ENCODE results near the gene RNPEP.
"Not testable (repeated sequence)": the region's sequence is repeated elsewhere in the genome, so short reads cannot be mapped to it uniquely, and the experiment has no call there.

RNPEP gene

GRCh38 chr1:202012544-202013478, 30.4 kb downstream of the RNPEP start:
- DNase-seq, result no peak

GRCh38 chr1:202013603-202014002, 31.2 kb downstream of the RNPEP start:
- no peak for DNase-seq

GRCh38 chr1:202014060-202014459, 31.6 kb downstream of the RNPEP start:
- no peak for DNase-seq

- DNase-seq, result peak; percentile 53
These were observed 32.6 kb downstream of the RNPEP start for GRCh38 chr1:202014915-202015661.

- no peak for DNase-seq
These were observed 33.2 kb downstream of the RNPEP start for GRCh38 chr1:202015662-202015937.

- peak; percentile 62 for DNase-seq
These were observed 33.8 kb downstream of the RNPEP start for GRCh38 chr1:202016022-202016810.

GRCh38 chr1:202016811-202017748, 34.6 kb downstream of the RNPEP start:
- DNase-seq, result peak; percentile 62

- DNase-seq, result peak; percentile 98
These were observed 35.5 kb downstream of the RNPEP start for GRCh38 chr1:202017749-202018467.

GRCh38 chr1:202018468-202019234, 36.2 kb downstream of the RNPEP start:
- peak; percentile 96 for DNase-seq

- DNase-seq, result not testable (repeated sequence)
These were observed 36.7 kb downstream of the RNPEP start for GRCh38 chr1:202019235-202019558.

GRCh38 chr1:202023001-202023433, 40.6 kb downstream of the RNPEP start:
- peak; percentile 99 for DNase-seq

- peak; percentile 71 for DNase-seq
These were observed 46.8 kb downstream of the RNPEP start for GRCh38 chr1:202029171-202029665.

- DNase-seq, result no peak
These were observed 47.3 kb downstream of the RNPEP start for GRCh38 chr1:202029727-202030126.

GRCh38 chr1:202031796-202032195, 49.3 kb downstream of the RNPEP start:
- DNase-seq, result no peak

GRCh38 chr1:202034149-202034682, 51.8 kb downstream of the RNPEP start:
- no peak for DNase-seq

GRCh38 chr1:202034683-202035462, 52.4 kb downstream of the RNPEP start:
- DNase-seq, result peak; percentile 89

GRCh38 chr1:202036595-202037387, 54.3 kb downstream of the RNPEP start:
- DNase-seq, result no peak

GRCh38 chr1:202037706-202038296, 55.4 kb downstream of the RNPEP start:
- DNase-seq, result peak; percentile 82
